K562 (cell line): ENCODE data around the gene GAL3ST3. TPM values are rescaled to one million over a fixed set of nuclear protein-coding genes. Genes with fewer than 3 reads are reported as not detected.

ENCODE experiments used
- ATAC-seq: fragments of 200-7000 bp; cut with Tn5 transposase; 3 replicates; pipeline ENCODE4 v1.9.1; 2020; ENCODE audit warnings: moderate library complexity
- BruUV-seq: library from RNA; stranded (reverse); fragments of 400-500 nt; replicated peaks from 2 replicates; lab custom pipeline; 2021; lab: Mats Ljungman, UMichigan
- CTCF ChIA-PET: fragments of 300-600 bp; formaldehyde crosslinking; extraction: SDS; loops from one replicate; lab custom pipeline; 2021; ENCODE audit warnings: low intra/inter-chr PET ratio; lab: Yijun Ruan, JAX
- POLR2A ChIA-PET: fragments of 300-600, 350-650 bp; sonication (Branson Sonifier 250); formaldehyde crosslinking; extraction: SDS; loops from one replicate; lab custom pipeline; 2021; ENCODE audit warnings: antibody characterized with exemption, inconsistent platforms; lab: Yijun Ruan, JAX
- DNase-seq, 4 experiments: peaks; one replicate each; pipeline versions ENCODE4 v3.0.0 to v3.0.0-alpha.2; 2011 to 2018; ENCODE audit warnings: low spot score in 3 of 4, mixed read lengths in 3 of 4; ENCODE audit errors: extremely low read depth in 1 of 4
- FAIRE-seq: peaks from 2 replicates; lab custom pipeline; 2011; peaks lifted over from hg19 to GRCh38; lab: Jason Lieb, UNC
- H2AFZ ChIP-seq: 2 replicates; pipeline ENCODE4 v1.6.0; 2011; ENCODE audit warnings: low read depth, low read length, control low read depth, inconsistent platforms
- H3K27ac ChIP-seq: fragments of 200-600 bp; 3 replicates; pipeline ENCODE4 v1.8.0; 2011; ENCODE audit warnings: low read depth, mild to moderate bottlenecking, control low read depth, inconsistent platforms, low read length, moderate library complexity, mixed read lengths; ENCODE audit errors: extremely low read depth
- H3K27me3 ChIP-seq, 2 experiments: fragments of 300-600 bp in 1 of 2; 2 replicates in 1 of 2; 3 replicates in 1 of 2; pipeline versions ENCODE4 v1.6.0 to v1.8.0; 2011; ENCODE audit warnings: inconsistent platforms in 2 of 2, low read length in 2 of 2, mild to moderate bottlenecking in 1 of 2, mixed read lengths in 1 of 2, moderate library complexity in 1 of 2; ENCODE audit not compliant: control insufficient read depth in 2 of 2, insufficient read depth in 2 of 2
- H3K36me3 ChIP-seq: fragments of 300-600 bp; 3 replicates; pipeline ENCODE4 v1.8.0; 2011; ENCODE audit warnings: mild to moderate bottlenecking, low read length, inconsistent platforms; ENCODE audit not compliant: control insufficient read depth, insufficient read depth
- H3K4me1 ChIP-seq, 2 experiments: fragments of 200-600 bp in 1 of 2; replicated peaks in 1 of 2; 2 replicates in 1 of 2; 3 replicates in 1 of 2; pipeline versions ENCODE4 v1.5.1 to v1.8.0; 2011; ENCODE audit warnings: inconsistent platforms in 2 of 2, low read length in 2 of 2, mild to moderate bottlenecking in 1 of 2, mixed read lengths in 1 of 2, moderate library complexity in 1 of 2; ENCODE audit not compliant: control insufficient read depth in 2 of 2, insufficient read depth in 2 of 2
- H3K4me2 ChIP-seq: 2 replicates; pipeline ENCODE4 v1.6.1; 2011; ENCODE audit warnings: low read length, control low read depth, inconsistent platforms, mixed read lengths; ENCODE audit not compliant: insufficient read depth
- H3K4me3 ChIP-seq: fragments of 200-600 bp; sonication (generic), shearing (Covaris generic); 2 replicates; pipeline ENCODE4 v1.5.1; 2016; ENCODE audit warnings: control low read depth, inconsistent platforms
- H3K79me2 ChIP-seq: fragments of 200-600 bp; 3 replicates; pipeline ENCODE4 v1.8.0; 2011; ENCODE audit warnings: low read length, inconsistent platforms; ENCODE audit not compliant: control insufficient read depth, insufficient read depth
- H3K9ac ChIP-seq, 2 experiments: 2 replicates each; pipeline versions ENCODE4 v1.6.0 to v1.6.1; 2011; ENCODE audit warnings: low read depth in 2 of 2, low read length in 2 of 2, control low read depth in 1 of 2, inconsistent platforms in 1 of 2, mild to moderate bottlenecking in 1 of 2, mixed read lengths in 1 of 2; ENCODE audit not compliant: insufficient read depth in 1 of 2
- H3K9me1 ChIP-seq: one replicate; pipeline ENCODE4 v1.6.0; 2011; ENCODE audit warnings: inconsistent platforms, mild to moderate bottlenecking, low read length, moderate library complexity; ENCODE audit not compliant: control insufficient read depth, insufficient read depth
- H3K9me3 ChIP-seq: replicated peaks from 2 replicates; pipeline ENCODE4 v1.5.1; 2011; ENCODE audit warnings: low read depth, low read length, inconsistent platforms; ENCODE audit not compliant: control insufficient read depth, insufficient read depth
- H4K20me1 ChIP-seq: replicated peaks from 2 replicates; pipeline ENCODE4 v1.6.1; 2011; ENCODE audit warnings: low read length, inconsistent platforms, mixed read lengths; ENCODE audit not compliant: control insufficient read depth, insufficient read depth
- CREB3 ChIP-seq: fragments of 450-650 bp; conservative IDR thresholded peaks from 2 replicates; pipeline ENCODE4 v1.6.1; 2016; ENCODE audit warnings: missing genetic modification characterization, low read depth, mild to moderate bottlenecking, missing compliant biosample characterization, moderate library complexity
- MAFK ChIP-seq: IDR thresholded peaks from 2 replicates; pipeline ENCODE4 v1.6.1; 2011; ENCODE audit warnings: low read length, improper control_type of control experiment
- MYC ChIP-seq, 2 experiments: fragments of 250-450 bp in 1 of 2; sonication (Bioruptor Pico) in 1 of 2; IDR thresholded peaks; 2 replicates each; pipeline versions ENCODE4 v1.5.1 to v1.6.1; 2012 to 2021; ENCODE audit warnings: low read depth in 2 of 2, borderline replicate concordance in 1 of 2, improper control_type of control experiment in 1 of 2, low read length in 1 of 2, mild to moderate bottlenecking in 1 of 2, moderate library complexity in 1 of 2
- NR2C1 ChIP-seq, 2 experiments: fragments of 450-650 bp; IDR thresholded peaks; 2 replicates each; pipeline ENCODE4 v1.6.1; 2017; ENCODE audit warnings: mild to moderate bottlenecking in 2 of 2, antibody characterized with exemption in 1 of 2, inconsistent platforms in 1 of 2, missing compliant biosample characterization in 1 of 2, missing genetic modification characterization in 1 of 2
- WGBS: fragments of 100-300 bp; shearing (Covaris generic); methylation state at CpG from one replicate; pipeline ENCODE4 v1.1.6; 2016; ENCODE audit warnings: low coverage, mixed read lengths; ENCODE audit not compliant: insufficient coverage; ENCODE audit errors: missing lambda C conversion rate; 5-methylcytosine and 5-hydroxymethylcytosine counted together
- in situ Hi-C: fragments of 300-500 bp; cut with MboI; formaldehyde crosslinking; loops from 4 replicates; pipeline ENCODE4 v1.15.0; 2018; ENCODE audit warnings: inconsistent platforms, mixed read lengths
- intact Hi-C: fragments of 100-400 bp; cut with micrococcal nuclease; formaldehyde crosslinking; loops from 2 replicates; pipeline ENCODE4 v1.14.2; 2022
- polyA plus RNA-seq, 8 experiments: library from polyadenylated mRNA; depleted of rRNA in 4 of 8; stranded (reverse) in 5 of 8; unstranded in 3 of 8; fragments of >200 nt; fragmentation: Nextera tagmentation in 2 of 8; fragmentation: Illumina TruSeq in 1 of 8; extraction: Ambion mirVana in 2 of 8; extraction: Trizol in 1 of 8; gene quantifications; 2 replicates each; pipeline versions ENCODE4 v1.2.1 to v1.2.3, GENCODE V29; 2011 to 2014; ENCODE audit warnings: inconsistent platforms in 1 of 8, missing spikeins in 1 of 8
- total RNA-seq, 7 experiments: library from RNA; depleted of rRNA in 6 of 7; stranded (reverse); fragments of >200 nt in 6 of 7; fragmentation: Illumina TruSeq in 2 of 7; extraction: Trizol in 2 of 7; gene quantifications; 2 replicates each; pipeline versions ENCODE4 v1.2.1 to v1.2.3, GENCODE V29; 2011 to 2021; ENCODE audit warnings: low replicate concordance in 1 of 7

Gene GAL3ST3
- total and polyA plus RNA-seq, 9 of the 15 experiments (the other 6 are each of a cell fraction or from before 2014, with no cell fraction given), result not detected

- H3K9me1 ChIP-seq, result no peaks in the 10 kb centered on the region
- intact Hi-C loops (no loop called here), in situ Hi-C loops (no loop called here)
- H4K20me1 ChIP-seq, result no peaks in the 10 kb centered on the region
- peak overlapping the region; percentile 89 for H3K4me3 ChIP-seq
- no peaks in the 10 kb centered on the region for H3K9me3 ChIP-seq
- peaks cover 30% of the 10 kb centered on the region for H3K36me3 ChIP-seq
- 73% methylated on average over 2 of the region's 5 CpGs for WGBS
- no peaks in the 10 kb centered on the region for H3K27me3 ChIP-seq
- peaks cover 31% of the 10 kb centered on the region for H3K79me2 ChIP-seq
- BruUV-seq, result no TSS peak
- FAIRE-seq (no peak), DNase-seq (peak in 1 of 4 experiments; percentile 31), ATAC-seq (no peak)
- peak overlapping the region; percentile 87 for H2AFZ ChIP-seq
- TF ChIP-seq MYC (IDR thresholded peaks at IDR 0.05; ENCODE audit: low read depth, low read length), result no peak
- TF ChIP-seq MYC (CRISPR knock-in tag; IDR thresholded peaks at IDR 0.05; ENCODE audit: borderline replicate concordance, low read depth), result no peak
- no peak for TF ChIP-seq MAFK
- no peak for TF ChIP-seq NR2C1 (IDR thresholded peaks at IDR 0.05)
- TF ChIP-seq NR2C1 (tag; IDR thresholded peaks at IDR 0.05), result 0 out of 2 replicates have a peak, but pooled peaks have one; percentile 15
- no peak for TF ChIP-seq CREB3 (tag)
- ChIA-PET CTCF (no interaction called here), POLR2A (interaction anchor here (1.2 to 4.8 kb wide), 6 partner anchors 9 to 192 kb away, joined by 3 to 32 read pairs (median 4); partner anchors contain the start of gene MUS81)
- H3K4me1 ChIP-seq, result peaks cover 16 to 33% of the 10 kb centered on the region in 2 experiments
- peak overlapping the region; percentile 93 for H3K4me2 ChIP-seq
- peak overlapping the region; percentile 85; the same call in 2 of the 3 replicates for H3K27ac ChIP-seq
- peak overlapping the region; percentile 98; a peak in 3 of 4 replicates for H3K9ac ChIP-seq
Measured at GRCh38 chr11:66050581-66051231, 1.7 kb upstream of the GAL3ST3 start.
